GM21528 (cell line): ENCODE results near the gene ELOVL2.
A peak's percentile ranks its signal among the peaks of the same experiment; 100 is the strongest.

Source experiments
- ATAC-seq: cut with Tn5 transposase; IDR thresholded peaks from one replicate; pipeline ENCODE4 v1.9.1; 2021; ENCODE audit warnings: mild to moderate bottlenecking, moderate library complexity; ENCODE audit not compliant: unreplicated experiment, low FRiP score

The ELOVL2 gene

DNA sequence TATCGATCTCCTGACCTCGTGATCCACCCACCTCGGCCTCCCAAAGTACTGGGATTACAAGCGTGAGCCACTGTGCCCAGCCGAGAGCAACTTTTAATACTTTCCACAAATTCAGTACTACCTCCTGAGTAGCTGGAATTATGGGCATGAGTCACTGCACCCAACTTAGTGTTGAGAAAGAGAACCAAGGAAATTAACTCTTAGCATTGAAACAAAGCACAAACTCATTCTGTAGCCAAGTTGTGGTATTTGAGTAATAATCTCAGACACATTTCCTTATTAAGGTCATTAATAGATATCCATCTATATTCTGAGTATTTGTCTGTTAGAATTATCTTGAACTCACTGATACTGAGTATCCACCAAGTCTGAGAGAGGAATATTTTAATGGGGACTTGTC lies 14.3 kb upstream of the ELOVL2 start:
- no peak for ATAC-seq

DNA sequence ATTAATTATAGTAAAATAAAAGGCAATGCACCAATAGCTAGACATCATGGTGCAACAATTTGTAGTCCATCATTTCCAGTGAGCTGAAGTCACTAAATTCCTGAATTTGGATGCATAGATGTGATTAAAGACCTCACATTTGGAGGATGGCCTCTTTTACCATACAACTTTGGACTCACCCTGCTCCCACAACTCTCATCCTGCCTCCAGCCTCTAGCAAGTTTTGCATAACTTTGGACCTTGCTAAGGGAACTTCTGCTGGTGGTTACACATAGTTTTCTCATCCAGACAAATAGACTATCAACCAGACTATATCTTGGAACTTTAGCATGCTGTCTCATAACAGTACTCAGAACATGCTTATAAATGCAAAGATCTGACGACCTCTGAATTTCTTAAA lies 12.8 kb upstream of the ELOVL2 start:
- no peak for ATAC-seq

DNA sequence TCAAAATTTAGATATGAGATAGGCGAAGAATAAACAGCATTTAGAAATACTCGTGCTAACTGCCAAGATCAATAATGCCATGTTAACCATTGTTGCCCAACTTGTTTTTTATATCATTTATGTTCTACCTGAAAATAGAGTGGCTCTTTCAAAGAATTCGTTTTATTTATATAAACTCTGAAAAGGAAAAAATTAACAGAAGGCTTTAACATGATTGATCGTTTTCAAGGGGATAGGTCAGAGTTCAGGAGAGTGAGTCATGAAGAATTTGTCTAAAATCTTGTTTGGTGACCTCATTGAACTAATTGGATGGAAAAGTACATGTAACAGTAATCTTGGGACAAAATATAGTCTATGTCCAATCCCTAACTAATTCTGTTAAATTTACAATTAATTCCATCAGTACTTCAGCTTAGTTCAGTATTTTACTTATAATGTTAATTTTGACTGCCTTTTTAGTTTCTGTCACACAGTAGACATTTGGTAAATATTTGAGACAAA lies 11.1 kb upstream of the ELOVL2 start:
- no peak for ATAC-seq

DNA sequence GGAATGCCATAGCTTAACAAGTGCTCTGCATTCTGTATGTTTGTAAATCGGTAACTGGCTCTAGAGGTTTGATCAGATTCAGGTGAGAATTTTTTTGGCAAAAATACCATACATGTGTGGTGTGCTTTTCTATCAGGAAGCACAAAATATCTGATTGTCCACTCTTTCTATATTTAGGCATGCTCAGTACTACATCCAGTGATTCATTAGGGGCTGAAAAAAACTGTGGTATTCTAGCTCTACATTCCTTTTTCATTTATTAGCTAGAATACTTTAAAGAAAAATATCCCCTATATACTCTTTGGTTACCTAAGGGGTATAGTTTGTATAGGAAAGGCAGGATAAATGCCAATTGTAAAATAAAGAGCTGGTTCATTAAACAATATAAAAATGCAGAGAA lies 10.6 kb upstream of the ELOVL2 start:
- no peak for ATAC-seq

DNA sequence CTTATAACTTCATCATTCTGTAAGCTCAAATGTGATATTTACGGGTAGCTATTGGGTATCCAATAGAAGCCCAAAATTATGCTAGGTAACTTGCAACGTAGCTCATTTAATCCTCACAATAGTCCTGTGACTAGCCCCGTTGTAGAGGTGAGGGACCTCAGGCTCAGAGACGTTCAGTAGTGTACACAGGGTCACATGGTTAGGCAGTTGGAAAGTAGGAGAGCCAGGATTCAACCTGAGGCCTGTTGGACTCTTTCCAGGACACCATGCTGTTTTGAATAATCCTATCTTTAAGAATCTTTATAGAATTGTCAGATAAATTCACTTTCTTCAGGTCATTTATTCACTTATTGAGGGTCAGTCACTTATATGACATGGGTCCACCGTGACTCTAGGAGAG lies 9.2 kb upstream of the ELOVL2 start:
- ATAC-seq = no peak

DNA sequence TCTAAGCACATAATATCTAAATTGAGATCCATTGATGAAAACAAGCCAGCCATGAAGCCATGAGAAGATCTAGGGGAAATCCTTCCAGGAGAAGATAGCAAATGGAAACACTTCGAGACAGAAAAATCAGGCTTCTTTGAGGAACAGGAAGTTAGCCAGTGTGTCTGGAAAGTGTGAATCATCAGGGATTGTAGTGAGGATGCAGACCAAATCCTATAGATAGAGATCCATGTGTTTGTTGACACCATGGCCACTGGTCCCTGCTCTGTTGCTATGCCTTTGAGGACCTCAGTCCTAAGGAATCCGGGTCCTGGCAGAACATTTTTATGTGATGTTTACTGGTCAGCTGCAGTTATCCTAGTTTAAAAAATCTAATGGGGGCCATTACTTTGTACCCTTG lies 6.6 kb upstream of the ELOVL2 start:
- no peak for ATAC-seq

DNA sequence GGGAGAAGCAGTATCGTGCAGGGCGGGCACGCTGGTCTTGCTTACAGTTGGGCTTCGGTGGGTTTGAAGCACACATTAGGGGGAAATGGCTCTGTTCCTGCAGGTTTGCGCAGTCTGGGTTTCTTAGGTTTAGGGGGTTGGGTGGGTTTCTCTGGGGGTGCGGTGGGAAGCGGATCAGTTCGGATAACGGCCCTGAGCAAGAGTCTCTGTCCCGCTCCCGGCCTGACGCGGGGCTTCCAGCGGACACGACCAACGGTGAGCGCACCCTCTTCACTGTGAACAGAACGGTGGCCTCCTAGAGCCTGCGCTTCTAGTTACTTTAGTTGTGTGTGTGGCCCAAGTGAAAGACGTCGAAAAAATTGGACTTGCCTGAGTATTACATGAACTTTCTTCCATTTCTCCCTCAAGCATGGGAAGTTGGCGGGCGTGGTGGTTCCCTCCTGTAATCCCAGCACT lies 635 bp upstream of the ELOVL2 start:
- ATAC-seq = no peak

DNA sequence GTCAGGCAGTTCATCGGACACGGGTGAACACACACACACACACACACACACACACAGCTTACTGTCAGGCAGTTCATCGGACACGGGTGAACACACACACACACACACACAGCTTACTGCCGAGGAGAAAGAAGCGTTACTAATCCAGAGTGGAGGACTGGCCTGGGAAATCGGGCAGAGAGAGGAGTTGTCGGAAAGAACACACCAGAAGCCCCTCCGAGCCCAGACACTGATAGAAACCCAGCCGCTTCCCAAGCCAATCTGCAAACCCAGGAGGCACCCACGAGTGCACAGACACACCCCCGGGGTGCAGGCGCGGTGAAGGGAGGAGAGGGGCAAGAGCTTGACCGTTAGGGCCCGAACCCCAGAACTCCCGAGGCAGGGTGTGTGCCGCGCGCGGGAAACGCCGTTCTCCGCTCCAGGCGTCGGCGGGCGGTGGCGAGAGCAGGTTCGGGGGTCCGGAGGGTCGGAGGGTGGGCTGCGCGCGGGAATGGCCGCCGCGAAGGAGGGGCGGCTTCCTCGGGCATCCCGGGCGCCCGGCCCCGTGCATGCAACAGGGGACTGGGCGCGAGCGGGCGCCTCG lies 636 bp downstream of the ELOVL2 start:
- no peak for ATAC-seq

DNA sequence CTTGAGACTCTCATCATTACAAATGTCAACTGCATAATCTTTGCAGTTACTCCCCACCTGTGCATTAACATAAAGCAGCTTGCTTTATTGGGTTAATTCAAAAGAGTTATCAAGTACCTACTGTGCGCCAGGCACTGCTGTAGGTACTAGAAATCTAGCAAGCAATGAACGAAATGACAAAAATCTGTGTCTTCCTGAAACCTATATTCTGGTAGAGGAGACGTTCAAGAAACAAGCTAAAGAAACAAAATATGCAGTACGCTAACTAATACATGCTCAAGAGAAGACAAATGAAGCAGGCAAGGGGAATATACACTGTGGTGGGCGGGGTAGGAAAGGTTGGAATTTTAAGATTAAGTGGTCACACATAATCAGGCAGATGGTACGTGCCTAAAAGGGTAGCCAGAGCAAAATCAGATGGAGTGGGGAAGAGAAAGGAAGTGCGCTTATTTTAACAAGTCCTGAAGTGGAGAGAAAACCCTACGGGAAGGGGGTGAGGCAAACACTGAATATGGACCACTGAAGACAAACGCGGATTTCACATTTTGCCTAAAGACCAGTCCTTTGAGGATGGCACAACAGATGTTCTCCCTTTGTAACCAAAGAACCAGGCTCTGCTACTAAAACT lies 1.2 kb downstream of the ELOVL2 start:
- ATAC-seq = no peak

DNA sequence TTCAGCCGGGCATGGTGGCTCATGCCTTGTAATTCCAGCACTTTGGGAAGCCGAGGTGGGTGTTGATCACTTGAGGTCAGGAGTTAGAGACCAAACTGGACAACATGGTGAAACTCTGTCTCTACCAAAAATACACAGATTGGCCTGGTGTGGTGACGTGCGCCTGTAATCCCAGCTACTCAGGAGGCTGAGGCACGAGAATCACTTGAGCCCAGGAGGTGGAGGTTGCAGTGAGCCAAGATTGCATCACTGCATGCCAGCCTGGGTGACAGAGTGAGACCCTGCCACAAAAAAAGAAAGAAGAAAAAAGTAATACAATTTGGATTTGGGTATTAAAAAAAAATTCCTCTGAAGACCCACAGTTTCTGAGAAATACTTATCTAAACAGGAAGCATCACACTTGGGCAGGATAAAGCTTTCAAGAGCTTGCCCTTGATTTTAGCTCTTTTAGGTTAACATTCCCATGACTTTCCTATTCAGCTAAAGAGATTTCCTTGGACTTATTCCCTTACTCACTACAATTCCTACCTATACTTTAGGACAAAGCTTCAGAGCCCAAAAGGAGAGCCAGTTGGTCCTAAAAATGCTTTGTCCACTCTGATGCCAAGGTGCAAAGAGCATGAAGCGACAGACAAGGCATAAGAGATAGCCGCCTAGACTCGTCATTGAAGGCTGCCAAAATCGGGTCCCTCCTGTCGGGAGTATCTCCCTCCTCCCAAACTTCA lies 1.9 kb downstream of the ELOVL2 start:
- no peak for ATAC-seq

DNA sequence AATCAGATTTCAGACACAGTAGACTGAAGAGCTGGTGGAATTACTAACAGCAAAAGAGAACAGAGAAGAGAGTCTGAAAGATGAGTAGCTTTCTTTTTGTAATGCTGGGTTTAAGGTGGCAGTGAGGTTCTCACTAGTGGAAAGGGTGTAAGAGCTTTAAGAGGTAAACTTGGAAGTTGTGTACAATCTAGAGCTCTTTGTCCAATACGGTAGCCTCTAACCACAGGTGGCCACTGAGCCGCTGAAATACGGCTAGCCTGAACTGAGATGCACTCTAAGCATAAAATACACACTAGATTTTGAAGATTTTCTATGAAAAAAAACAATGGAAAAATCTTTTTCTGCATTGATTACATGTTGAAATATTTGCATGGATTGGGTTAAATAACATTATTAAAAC lies 4.0 kb downstream of the ELOVL2 start:
- no peak for ATAC-seq

DNA sequence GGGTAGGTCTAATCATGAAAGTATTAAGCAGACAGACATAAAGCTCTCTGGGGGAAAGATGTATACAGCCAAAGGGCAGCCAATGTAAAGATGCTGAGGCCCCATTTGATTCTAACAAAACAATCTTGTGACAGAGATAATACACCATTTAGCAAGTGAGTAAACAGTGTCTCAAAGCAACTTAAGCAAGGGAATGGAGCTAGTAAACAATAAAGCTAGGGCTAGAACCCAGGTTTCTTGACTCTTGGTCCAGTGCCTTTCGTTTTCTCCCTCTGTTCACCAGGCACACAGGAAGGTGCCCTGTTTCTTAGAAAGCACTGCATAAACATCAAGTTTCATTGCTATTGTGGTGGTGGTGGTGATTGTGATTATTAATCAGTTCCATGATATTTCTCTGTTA lies 5.1 kb downstream of the ELOVL2 start:
- no peak for ATAC-seq

DNA sequence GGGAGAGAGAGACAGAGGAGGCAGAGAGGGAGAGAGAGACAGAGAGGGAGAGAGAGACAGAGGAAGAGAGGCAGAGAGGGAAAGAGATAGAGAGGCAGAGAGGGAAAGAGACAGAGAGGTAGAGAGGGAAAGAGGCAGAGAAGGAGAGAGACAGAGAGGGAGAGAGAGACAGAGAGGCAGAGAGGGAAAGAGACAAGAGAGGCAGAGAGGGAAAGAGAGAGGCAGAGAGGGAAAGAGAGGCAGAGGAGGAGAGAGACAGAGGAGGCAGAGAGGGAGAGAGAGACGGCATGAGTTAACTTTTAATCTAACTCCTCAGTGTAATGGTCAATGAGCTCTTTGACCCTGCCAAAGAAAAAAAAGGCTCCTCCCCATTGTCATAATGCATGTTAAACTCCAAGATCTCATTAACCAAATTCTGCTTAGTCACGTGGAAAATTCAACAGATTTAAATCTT lies 7.1 kb downstream of the ELOVL2 start:
- ATAC-seq = no peak

DNA sequence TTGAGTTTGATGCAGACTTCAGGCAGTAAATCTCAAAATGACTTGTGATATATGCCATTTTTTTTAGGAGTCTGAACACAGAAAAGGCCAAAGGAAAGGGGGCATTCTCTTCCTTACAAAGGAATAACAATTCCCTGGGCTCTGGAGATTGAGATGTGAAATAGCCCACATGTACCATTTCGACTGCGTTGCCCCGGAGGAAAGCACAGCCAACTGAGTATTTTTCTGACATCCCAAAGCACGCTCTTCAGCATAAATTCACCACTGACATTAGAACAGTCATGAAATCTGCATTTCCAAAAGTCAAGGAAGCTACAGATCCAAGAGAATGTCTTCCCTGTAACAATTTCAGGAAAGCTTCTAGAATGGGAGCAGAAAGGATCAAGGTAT lies 7.8 kb downstream of the ELOVL2 start:
- ATAC-seq = no peak

DNA sequence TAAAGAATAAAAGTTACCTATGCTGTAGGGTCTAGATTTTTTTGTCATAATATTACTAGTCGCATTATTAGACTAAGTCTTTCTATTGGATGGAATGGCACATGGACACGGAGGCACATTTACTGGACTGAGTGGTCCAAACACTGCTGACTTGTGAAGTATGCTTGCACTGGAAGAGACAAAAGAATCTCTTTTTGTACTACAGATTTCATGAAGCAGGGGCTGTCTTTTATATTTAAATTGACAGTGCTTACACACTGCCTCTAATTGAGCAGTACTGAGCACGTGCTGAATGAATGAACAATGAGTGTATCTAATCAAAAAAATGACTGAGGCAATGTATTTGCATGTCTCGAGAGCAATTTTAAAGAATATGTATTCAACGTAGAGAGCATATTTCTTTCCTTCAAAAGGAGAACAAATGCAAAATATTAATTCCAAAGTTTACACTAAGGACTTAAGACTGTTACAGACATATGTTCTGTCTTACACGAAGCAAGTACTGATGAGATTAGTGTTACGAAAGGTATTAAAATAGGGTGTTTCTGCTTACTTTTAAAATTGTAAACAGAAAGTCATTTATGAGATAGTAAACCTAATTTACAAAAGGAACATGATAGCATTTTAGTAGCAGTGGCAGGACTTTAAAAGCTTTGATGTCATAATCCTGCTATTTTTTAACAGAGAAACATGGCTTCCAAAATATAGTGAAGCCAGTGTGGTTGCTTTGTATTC lies 8.3 kb downstream of the ELOVL2 start:
- ATAC-seq = no peak

DNA sequence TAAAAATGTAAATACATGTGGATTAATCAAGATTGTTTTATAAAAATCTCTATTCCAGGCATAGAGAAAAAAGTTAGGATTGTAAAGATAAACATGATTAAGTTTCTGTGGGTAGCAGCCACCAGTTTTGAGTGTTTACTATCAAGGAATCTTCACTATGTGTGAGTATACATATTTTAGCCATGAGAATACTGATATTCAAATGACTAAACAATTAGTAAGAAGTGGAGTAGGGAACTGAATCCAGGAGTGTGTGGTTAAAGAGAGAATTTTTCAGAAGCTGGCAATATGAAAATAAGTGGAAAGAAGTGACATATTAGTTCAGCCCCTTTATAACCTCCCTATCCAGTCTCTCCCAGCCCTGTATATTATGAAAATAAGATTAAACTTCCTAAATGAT lies 10.3 kb downstream of the ELOVL2 start:
- no peak for ATAC-seq

DNA sequence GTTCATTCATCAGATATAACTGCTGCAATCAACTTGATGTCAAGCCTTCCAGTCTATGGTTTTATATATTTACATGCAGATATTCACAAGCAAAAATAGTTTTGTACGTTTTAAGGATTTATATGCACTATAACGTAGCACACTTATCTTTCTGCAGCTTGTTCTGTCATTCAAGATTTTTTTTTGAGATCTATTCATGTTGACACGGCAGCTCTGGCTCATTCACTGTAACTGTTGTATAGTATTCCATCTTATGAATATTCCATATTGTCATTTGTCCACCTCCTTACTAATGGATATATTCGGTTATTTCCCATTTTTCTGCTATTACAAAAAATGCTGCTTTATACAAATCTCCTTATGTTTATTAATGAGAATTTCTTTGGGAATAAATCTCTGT lies 13.2 kb downstream of the ELOVL2 start:
- no peak for ATAC-seq

DNA sequence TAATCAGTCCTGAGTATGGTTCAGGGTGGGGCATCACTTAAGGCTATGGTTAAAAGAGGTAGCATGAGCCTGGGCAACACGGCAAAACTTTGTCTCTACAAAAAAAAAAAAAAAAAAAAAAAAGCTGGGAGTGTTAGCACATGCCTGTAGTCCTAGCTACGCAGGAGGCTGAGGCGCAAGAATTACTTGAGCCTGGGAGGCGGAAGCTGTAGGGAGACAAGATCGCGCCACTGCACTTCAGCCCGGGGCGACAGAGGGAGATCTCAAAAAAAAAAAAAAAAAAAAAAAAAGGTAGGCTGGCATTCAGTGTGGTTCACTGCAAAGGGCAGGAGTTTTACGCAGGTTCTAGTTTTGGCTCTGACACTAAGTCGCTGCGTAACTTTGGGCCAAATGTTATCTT lies 15.1 kb downstream of the ELOVL2 start:
- ATAC-seq = no peak

DNA sequence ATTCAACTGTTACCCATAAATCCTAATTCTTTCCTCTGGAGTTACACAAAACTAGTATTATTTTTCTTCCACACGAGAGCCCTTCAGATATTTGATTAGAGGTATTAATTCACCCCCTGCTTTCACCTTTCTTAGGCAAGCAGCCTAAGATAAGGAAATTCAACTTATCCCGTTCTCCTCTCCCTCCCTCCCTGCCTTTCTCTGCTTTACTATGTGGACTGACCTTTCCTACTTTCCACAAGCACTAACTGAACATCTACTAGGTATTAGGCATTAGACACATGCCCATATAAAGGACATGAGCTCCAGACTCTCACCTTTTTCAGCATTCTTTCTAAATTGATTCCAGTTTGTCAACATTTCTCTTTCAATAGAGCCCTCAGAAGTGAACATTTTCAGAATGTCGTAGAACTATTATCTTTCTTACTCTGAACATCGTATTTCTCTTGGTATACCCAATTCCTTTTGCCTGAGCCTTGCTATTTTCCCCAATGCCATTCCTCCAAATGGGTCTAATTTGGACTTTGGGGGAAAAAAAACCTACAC lies 16.5 kb downstream of the ELOVL2 start:
- no peak for ATAC-seq

DNA sequence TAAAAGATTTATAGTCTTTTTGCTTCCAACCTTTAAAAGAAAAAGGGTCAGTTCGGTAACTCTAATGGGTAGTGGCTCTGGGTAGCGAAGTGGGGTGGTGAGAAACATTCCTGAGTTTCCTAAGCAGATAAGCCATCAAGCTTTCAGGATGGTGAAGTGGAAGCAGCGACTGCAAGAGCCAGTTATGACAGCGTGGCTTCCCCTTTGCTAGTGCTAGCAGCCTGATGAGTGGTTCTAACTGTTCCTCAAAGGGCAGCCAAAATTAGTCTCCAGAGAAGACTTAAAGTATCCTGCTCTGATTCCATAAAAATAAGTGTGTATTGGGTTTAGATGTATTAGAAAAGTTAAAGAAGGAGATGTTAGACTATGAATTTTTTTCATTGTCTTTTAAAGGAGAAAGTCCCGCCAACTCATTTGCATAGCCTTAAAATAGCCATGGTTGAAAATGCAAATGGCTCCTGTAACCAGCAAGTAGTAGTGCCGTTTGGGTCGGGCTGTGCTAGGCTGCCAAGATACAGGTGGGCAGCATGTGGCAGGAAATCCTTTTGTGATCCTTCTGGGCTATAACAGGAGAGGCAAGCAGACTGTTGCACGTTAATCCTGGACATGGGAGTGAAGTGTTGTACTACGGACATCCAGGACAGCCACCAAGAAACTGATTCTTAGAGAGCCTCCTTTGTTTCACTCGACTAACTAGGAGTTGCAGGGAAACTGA lies 18.0 kb downstream of the ELOVL2 start:
- ATAC-seq = peak; percentile 76
